IMR-90 (cell line): Measurements from ENCODE around the gene POU2F2.

ENCODE experiments used
- CHD1 ChIP-seq: IDR thresholded peaks from 2 replicates; pipeline ENCODE4 v1.6.1; 2012; ENCODE audit warnings: low read depth, low read length, improper control_type of control experiment
- CTCF ChIP-seq: conservative IDR thresholded peaks from 2 replicates; pipeline ENCODE4 v1.5.1; 2012; ENCODE audit warnings: mild to moderate bottlenecking, low read depth, low read length, improper control_type of control experiment
- MAZ ChIP-seq: IDR thresholded peaks from 2 replicates; pipeline ENCODE4 v1.6.1; 2012; ENCODE audit warnings: low read depth, mild to moderate bottlenecking, low read length, improper control_type of control experiment, moderate library complexity, borderline replicate concordance
- MXI1 ChIP-seq: IDR thresholded peaks from 2 replicates; pipeline ENCODE4 v1.6.1; 2012; ENCODE audit warnings: low read depth, mild to moderate bottlenecking, low read length, moderate library complexity, borderline replicate concordance
- POLR2A ChIP-seq: IDR thresholded peaks from 2 replicates; pipeline ENCODE4 v1.6.1; 2012; ENCODE audit warnings: mild to moderate bottlenecking, low read depth, low read length
- RCOR1 ChIP-seq: IDR thresholded peaks from 2 replicates; pipeline ENCODE4 v1.6.1; 2012; ENCODE audit warnings: mild to moderate bottlenecking, low read length, improper control_type of control experiment; ENCODE audit not compliant: insufficient replicate concordance

GRCh38 chr19:42151782-42152684 is 19.8 kb upstream of the POU2F2 start:
- TF ChIP-seq CTCF: no peak
- TF ChIP-seq POLR2A: no peak
- TF ChIP-seq MXI1: no peak
- no peak for TF ChIP-seq RCOR1
- TF ChIP-seq CHD1: no peak
- no peak for TF ChIP-seq MAZ
